Body of pancreas (tissue), 4 donors: Measurements from ENCODE around the gene CHST9.

Experiments used
- POLR2A ChIP-seq, 3 donors: fragments of 450-650 bp; IDR thresholded peaks; one replicate each; pipeline ENCODE4 v1.6.1; 2016; ENCODE audit warnings: antibody characterized with exemption in 3 of 3, mild to moderate bottlenecking in 2 of 3
- TF ChIP-seq, protein P1 (sequence below), 7 experiments: fragments of 450-650 bp in 4 of 7; fragments of 200-600 bp in 3 of 7; sonication (generic) in 3 of 7; IDR thresholded peaks; one replicate each; pipeline ENCODE4 v1.5.1; 2016 to 2019; ENCODE audit warnings: antibody characterized with exemption in 7 of 7

DNA sequence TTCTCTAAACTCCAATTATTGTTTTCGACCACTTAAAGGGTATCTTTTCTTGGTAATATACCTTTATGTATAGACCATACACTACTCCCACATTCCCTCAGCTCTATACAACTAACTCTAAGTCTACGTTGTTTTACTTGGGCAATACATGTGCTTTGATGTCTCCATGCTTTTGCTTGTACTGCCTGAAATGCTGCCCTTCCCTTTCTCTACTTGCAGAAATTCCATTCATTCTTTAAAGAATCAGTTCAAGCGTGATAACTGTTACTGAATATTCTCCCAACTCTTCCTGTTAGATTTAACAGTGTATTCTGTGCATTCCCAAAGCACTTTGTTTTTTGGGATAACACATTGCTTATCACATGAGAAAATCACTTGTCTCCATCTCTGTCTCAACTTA is 162.6 kb downstream of the CHST9 start:
- TF ChIP-seq, protein P1, sequence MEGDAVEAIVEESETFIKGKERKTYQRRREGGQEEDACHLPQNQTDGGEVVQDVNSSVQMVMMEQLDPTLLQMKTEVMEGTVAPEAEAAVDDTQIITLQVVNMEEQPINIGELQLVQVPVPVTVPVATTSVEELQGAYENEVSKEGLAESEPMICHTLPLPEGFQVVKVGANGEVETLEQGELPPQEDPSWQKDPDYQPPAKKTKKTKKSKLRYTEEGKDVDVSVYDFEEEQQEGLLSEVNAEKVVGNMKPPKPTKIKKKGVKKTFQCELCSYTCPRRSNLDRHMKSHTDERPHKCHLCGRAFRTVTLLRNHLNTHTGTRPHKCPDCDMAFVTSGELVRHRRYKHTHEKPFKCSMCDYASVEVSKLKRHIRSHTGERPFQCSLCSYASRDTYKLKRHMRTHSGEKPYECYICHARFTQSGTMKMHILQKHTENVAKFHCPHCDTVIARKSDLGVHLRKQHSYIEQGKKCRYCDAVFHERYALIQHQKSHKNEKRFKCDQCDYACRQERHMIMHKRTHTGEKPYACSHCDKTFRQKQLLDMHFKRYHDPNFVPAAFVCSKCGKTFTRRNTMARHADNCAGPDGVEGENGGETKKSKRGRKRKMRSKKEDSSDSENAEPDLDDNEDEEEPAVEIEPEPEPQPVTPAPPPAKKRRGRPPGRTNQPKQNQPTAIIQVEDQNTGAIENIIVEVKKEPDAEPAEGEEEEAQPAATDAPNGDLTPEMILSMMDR (IDR thresholded peaks at IDR 0.05), result no peak
- no peak for TF ChIP-seq POLR2A (IDR thresholded peaks at IDR 0.05)
